IMR-90 (cell line): ENCODE data around the gene MAN1C1.

ENCODE experiments used
- BHLHE40 ChIP-seq: fragments of 150-350 bp; IDR thresholded peaks from 2 replicates; pipeline ENCODE4 v1.6.1; 2016; ENCODE audit warnings: mild to moderate bottlenecking, low read depth, low read length
- CEBPB ChIP-seq: IDR thresholded peaks from 2 replicates; pipeline ENCODE4 v1.6.1; 2012; ENCODE audit warnings: low read depth, low read length, improper control_type of control experiment
- CHD1 ChIP-seq: IDR thresholded peaks from 2 replicates; pipeline ENCODE4 v1.6.1; 2012; ENCODE audit warnings: low read depth, low read length, improper control_type of control experiment
- CTCF ChIP-seq: conservative IDR thresholded peaks from 2 replicates; pipeline ENCODE4 v1.5.1; 2012; ENCODE audit warnings: mild to moderate bottlenecking, low read depth, low read length, improper control_type of control experiment
- MAFK ChIP-seq: IDR thresholded peaks from 2 replicates; pipeline ENCODE4 v1.6.1; 2012; ENCODE audit warnings: low read depth, low read length, improper control_type of control experiment
- NFE2L2 ChIP-seq: fragments of 150-350 bp; IDR thresholded peaks from 2 replicates; pipeline ENCODE4 v1.6.1; 2016; ENCODE audit warnings: low read depth, mild to moderate bottlenecking, low read length
- POLR2A ChIP-seq: IDR thresholded peaks from 2 replicates; pipeline ENCODE4 v1.6.1; 2012; ENCODE audit warnings: mild to moderate bottlenecking, low read depth, low read length
- RAD21 ChIP-seq: IDR thresholded peaks from 2 replicates; pipeline ENCODE4 v1.6.1; 2012; ENCODE audit warnings: low read length, improper control_type of control experiment
- RCOR1 ChIP-seq: IDR thresholded peaks from 2 replicates; pipeline ENCODE4 v1.6.1; 2012; ENCODE audit warnings: mild to moderate bottlenecking, low read length, improper control_type of control experiment; ENCODE audit not compliant: insufficient replicate concordance
- TF ChIP-seq, protein P1 (sequence below): fragments of 150-350 bp; IDR thresholded peaks from 2 replicates; pipeline ENCODE4 v1.6.1; 2017; ENCODE audit warnings: mild to moderate bottlenecking, antibody characterized with exemption, low read length, low read depth

- TF ChIP-seq CTCF (no peak), RAD21 (no peak), CHD1 (no peak), POLR2A (no peak), BHLHE40 (no peak), RCOR1 (no peak), CEBPB (no peak), MAFK (no peak), NFE2L2 (no peak)
- TF ChIP-seq, protein P1, sequence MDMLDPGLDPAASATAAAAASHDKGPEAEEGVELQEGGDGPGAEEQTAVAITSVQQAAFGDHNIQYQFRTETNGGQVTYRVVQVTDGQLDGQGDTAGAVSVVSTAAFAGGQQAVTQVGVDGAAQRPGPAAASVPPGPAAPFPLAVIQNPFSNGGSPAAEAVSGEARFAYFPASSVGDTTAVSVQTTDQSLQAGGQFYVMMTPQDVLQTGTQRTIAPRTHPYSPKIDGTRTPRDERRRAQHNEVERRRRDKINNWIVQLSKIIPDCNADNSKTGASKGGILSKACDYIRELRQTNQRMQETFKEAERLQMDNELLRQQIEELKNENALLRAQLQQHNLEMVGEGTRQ, result no peak
These were observed 182.9 kb downstream of the MAN1C1 start for GRCh38 chr1:25799352-25799934.
